Measurements from ENCODE around the gene PAPSS2. TPM values are rescaled to one million over a fixed set of nuclear protein-coding genes. Genes with fewer than 3 reads are reported as not detected.

PAPSS2 gene
- total and polyA plus RNA-seq, 2 donors (not counting 1 experiment from before 2014, with no cell fraction given) = 102 to 286 TPM

DNA sequence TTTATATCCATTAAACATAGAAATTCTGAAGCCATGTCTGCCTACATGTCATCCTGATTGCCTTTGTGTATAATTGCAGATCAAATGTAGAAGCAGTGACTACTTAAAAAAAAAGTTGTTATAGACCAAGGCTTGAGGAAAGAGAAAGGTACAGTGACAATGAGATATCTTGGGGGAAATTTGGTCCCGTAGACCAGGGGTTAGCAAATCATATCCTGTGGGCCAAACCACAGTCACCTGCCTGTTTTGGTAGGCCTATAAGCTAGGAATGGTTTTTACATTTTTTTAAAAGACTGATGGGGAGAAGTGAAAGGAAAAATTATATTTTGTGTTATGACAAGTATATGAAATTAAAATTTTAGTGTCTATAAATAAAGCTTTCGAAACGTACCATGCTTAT lies 12.9 kb downstream of the PAPSS2 start:
- Histone ChIP-seq H3K27me3 (ENCODE audit: control insufficient read depth, insufficient read depth, low read length) (no peaks in the 10 kb centered on the region), H3K4me2 (ENCODE audit: extremely low read depth, insufficient read depth, low read length) (no peak overlapping the region), H3K27ac (ENCODE audit: insufficient read depth, low read length) (no peak overlapping the region), H3K9ac (ENCODE audit: insufficient read depth, low read length) (no peak overlapping the region), H2AFZ (ENCODE audit: low read length) (no peak overlapping the region), H3K79me2 (ENCODE audit: control insufficient read depth, insufficient read depth, low read length) (peaks cover 59% of the 10 kb centered on the region), H3K9me3 (ENCODE audit: control insufficient read depth, insufficient read depth, low read depth, low read length) (no peaks in the 10 kb centered on the region), H3K4me3 (replicated peaks in 1 of 4; ENCODE audit: control extremely low read depth in 1 of 4, insufficient read depth in 1 of 4, low read depth in 3 of 4, low read length in 4 of 4) (no peak overlapping the region), H3K4me1 (ENCODE audit: control insufficient read depth, extremely low read depth, insufficient read depth, low read length) (peaks cover 14% of the 10 kb centered on the region), H3K36me3 (ENCODE audit: control insufficient read depth, insufficient read depth, low read length) (peaks cover under 1% of the 10 kb centered on the region), H4K20me1 (ENCODE audit: control insufficient read depth, extremely low read depth, insufficient read depth, low read length) (no peaks in the 10 kb centered on the region)
- DNase-seq (ENCODE audit: low read depth in 2 of 2) = no peak
- TF ChIP-seq, protein P1, sequence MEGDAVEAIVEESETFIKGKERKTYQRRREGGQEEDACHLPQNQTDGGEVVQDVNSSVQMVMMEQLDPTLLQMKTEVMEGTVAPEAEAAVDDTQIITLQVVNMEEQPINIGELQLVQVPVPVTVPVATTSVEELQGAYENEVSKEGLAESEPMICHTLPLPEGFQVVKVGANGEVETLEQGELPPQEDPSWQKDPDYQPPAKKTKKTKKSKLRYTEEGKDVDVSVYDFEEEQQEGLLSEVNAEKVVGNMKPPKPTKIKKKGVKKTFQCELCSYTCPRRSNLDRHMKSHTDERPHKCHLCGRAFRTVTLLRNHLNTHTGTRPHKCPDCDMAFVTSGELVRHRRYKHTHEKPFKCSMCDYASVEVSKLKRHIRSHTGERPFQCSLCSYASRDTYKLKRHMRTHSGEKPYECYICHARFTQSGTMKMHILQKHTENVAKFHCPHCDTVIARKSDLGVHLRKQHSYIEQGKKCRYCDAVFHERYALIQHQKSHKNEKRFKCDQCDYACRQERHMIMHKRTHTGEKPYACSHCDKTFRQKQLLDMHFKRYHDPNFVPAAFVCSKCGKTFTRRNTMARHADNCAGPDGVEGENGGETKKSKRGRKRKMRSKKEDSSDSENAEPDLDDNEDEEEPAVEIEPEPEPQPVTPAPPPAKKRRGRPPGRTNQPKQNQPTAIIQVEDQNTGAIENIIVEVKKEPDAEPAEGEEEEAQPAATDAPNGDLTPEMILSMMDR (conservative IDR thresholded peaks at IDR 0.05 in 1 of 2, IDR thresholded peaks at IDR 0.05 in 1 of 2; ENCODE audit: low read depth in 1 of 2, low read length in 2 of 2) = no peak
- no peak for TF ChIP-seq EZH2 (IDR thresholded peaks at IDR 0.05; ENCODE audit: low read length, missing control alignments)

DNA sequence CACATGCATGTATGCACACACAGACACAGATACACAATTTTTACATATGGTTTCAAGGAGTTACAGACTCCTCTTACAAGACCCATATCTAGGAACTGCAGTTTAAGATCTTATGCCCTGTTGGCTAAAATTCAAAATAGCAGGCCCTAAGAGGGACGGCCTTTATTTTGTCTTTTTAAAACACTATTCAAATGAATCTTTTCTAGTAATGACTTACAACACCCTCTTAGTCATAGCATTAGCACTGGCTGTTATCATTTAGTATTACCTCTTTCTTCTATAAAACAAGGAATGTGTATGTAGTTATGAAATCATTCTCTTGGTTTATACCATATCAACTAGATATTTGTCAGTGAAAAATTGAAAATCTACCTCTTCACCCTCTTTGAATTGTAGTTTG lies 15.3 kb downstream of the PAPSS2 start:
- Histone ChIP-seq H3K4me3 (replicated peaks in 1 of 4; ENCODE audit: control extremely low read depth in 1 of 4, insufficient read depth in 1 of 4, low read depth in 3 of 4, low read length in 4 of 4) (no peak overlapping the region), H3K36me3 (ENCODE audit: control insufficient read depth, insufficient read depth, low read length) (peaks cover 1% of the 10 kb centered on the region), H3K9ac (ENCODE audit: insufficient read depth, low read length) (no peak overlapping the region), H3K79me2 (ENCODE audit: control insufficient read depth, insufficient read depth, low read length) (peaks cover 62% of the 10 kb centered on the region), H3K9me3 (ENCODE audit: control insufficient read depth, insufficient read depth, low read depth, low read length) (no peaks in the 10 kb centered on the region), H3K4me2 (ENCODE audit: extremely low read depth, insufficient read depth, low read length) (no peak overlapping the region), H2AFZ (ENCODE audit: low read length) (no peak overlapping the region), H3K4me1 (ENCODE audit: control insufficient read depth, extremely low read depth, insufficient read depth, low read length) (peaks cover 14% of the 10 kb centered on the region), H3K27me3 (ENCODE audit: control insufficient read depth, insufficient read depth, low read length) (no peaks in the 10 kb centered on the region), H4K20me1 (ENCODE audit: control insufficient read depth, extremely low read depth, insufficient read depth, low read length) (no peaks in the 10 kb centered on the region), H3K27ac (ENCODE audit: insufficient read depth, low read length) (no peak overlapping the region)
- DNase-seq (ENCODE audit: low read depth in 2 of 2) = peak; percentile 23 to 76
- no peak for TF ChIP-seq EZH2 (IDR thresholded peaks at IDR 0.05; ENCODE audit: low read length, missing control alignments)
- TF ChIP-seq, protein P1 (conservative IDR thresholded peaks at IDR 0.05 in 1 of 2, IDR thresholded peaks at IDR 0.05 in 1 of 2; ENCODE audit: low read depth in 1 of 2, low read length in 2 of 2) = no peak

DNA sequence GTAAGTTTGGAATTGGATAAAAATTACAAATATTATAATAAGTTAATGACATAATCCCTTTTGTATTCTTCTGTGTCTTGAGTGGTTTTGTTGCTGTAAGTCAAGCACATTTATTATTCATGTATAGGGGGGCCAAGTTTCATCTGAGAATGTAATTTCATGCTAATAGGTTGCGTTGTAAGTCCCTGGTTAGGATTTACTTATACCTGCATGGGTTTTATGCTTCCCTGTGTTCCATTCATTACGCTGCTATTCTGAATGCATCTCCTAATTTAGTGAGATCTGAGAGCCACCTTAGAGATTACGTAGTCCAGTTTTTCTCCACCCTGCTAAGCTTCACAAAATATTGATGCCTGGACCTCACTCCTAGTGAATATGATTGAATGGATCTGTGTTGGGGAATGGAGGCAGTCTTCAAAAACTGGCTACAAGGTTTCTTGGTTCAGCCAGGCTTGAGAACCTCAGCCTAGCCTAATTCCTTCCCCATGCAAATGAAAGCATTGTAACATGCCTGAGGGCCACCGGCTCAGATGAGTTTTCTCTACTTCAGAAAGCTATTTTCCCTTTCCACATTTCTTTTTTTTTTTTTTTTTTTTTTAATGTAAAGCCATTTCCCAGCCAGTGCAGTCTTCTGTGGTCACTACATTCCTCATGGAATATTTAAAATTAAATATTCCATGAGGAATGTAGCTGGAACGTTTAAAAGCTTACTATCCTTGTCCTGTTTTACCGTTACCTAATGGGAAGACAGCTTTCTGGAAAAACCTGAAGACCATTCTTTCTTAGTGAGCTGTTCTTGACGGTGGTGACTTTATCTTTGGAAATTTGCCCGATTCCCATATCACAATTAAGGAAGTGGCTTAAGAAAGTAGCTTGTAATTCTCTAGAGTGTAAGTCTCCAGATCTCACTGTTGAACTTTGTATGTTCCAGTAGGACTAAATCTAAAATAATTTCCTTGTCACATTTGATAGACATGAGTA lies 16.0 kb downstream of the PAPSS2 start:
- Histone ChIP-seq H3K27me3 (ENCODE audit: control insufficient read depth, insufficient read depth, low read length) (no peaks in the 10 kb centered on the region), H3K4me2 (ENCODE audit: extremely low read depth, insufficient read depth, low read length) (peak overlapping the region; percentile 63), H4K20me1 (ENCODE audit: control insufficient read depth, extremely low read depth, insufficient read depth, low read length) (no peaks in the 10 kb centered on the region), H2AFZ (ENCODE audit: low read length) (no peak overlapping the region), H3K36me3 (ENCODE audit: control insufficient read depth, insufficient read depth, low read length) (peaks cover 1% of the 10 kb centered on the region), H3K27ac (ENCODE audit: insufficient read depth, low read length) (peak overlapping the region; percentile 23), H3K4me3 (replicated peaks in 1 of 4; ENCODE audit: control extremely low read depth in 1 of 4, insufficient read depth in 1 of 4, low read depth in 3 of 4, low read length in 4 of 4) (no peak overlapping the region), H3K9me3 (ENCODE audit: control insufficient read depth, insufficient read depth, low read depth, low read length) (no peaks in the 10 kb centered on the region), H3K79me2 (ENCODE audit: control insufficient read depth, insufficient read depth, low read length) (peaks cover 58% of the 10 kb centered on the region), H3K4me1 (ENCODE audit: control insufficient read depth, extremely low read depth, insufficient read depth, low read length) (peaks cover 14% of the 10 kb centered on the region), H3K9ac (ENCODE audit: insufficient read depth, low read length) (no peak overlapping the region)
- TF ChIP-seq EZH2 (IDR thresholded peaks at IDR 0.05; ENCODE audit: low read length, missing control alignments) = no peak
- TF ChIP-seq, protein P1 (conservative IDR thresholded peaks at IDR 0.05 in 1 of 2, IDR thresholded peaks at IDR 0.05 in 1 of 2; ENCODE audit: low read depth in 1 of 2, low read length in 2 of 2) = no peak
- peak; percentile 52 to 97 for DNase-seq (ENCODE audit: low read depth in 2 of 2)
